Peyer's patch (tissue), 4 donors: Measurements from ENCODE around the gene WDCP.

ENCODE experiments used
- CTCF ChIP-seq, 6 experiments: fragments of 450-650 bp in 4 of 6; fragments of 200-600 bp in 2 of 6; sonication (generic) in 1 of 6; IDR thresholded peaks; one replicate each; pipeline ENCODE4 v1.5.1; 2017 to 2019; ENCODE audit warnings: antibody characterized with exemption in 6 of 6, mild to moderate bottlenecking in 3 of 6, moderate library complexity in 1 of 6
- POLR2A ChIP-seq, 2 donors: fragments of 450-650 bp; IDR thresholded peaks; one replicate each; pipeline ENCODE4 v1.5.1; 2017; ENCODE audit warnings: antibody characterized with exemption in 2 of 2, mild to moderate bottlenecking in 2 of 2, moderate library complexity in 2 of 2

- TF ChIP-seq CTCF (IDR thresholded peaks at IDR 0.05) (no peak), POLR2A (IDR thresholded peaks at IDR 0.05) (no peak)
Measured at GRCh38 chr2:24019729-24020128, 27.5 kb downstream of the WDCP start.
